Fibroblast of lung (primary cell): Measurements from ENCODE around the gene DNAJB4. TPM values are rescaled to one million over a fixed set of nuclear protein-coding genes. Genes with fewer than 3 reads are reported as not detected.

Experiments used
- DNase-seq, 2 donors: peaks; one replicate each; pipeline versions ENCODE4 v3.0.0 to v3.0.0-alpha.2; 2010; ENCODE audit warnings: low read depth in 2 of 2
- H2AFZ ChIP-seq: 2 replicates; pipeline ENCODE4 v1.5.1; 2012; ENCODE audit warnings: low read length, control low read depth, inconsistent platforms
- H3K27ac ChIP-seq: 2 replicates; pipeline ENCODE4 v1.5.1; 2011; ENCODE audit warnings: low read length, control low read depth; ENCODE audit not compliant: insufficient read depth
- H3K27me3 ChIP-seq: 2 replicates; pipeline ENCODE4 v1.5.1; 2011; ENCODE audit warnings: mild to moderate bottlenecking, low read length; ENCODE audit not compliant: control insufficient read depth, insufficient read depth
- H3K36me3 ChIP-seq: 2 replicates; pipeline ENCODE4 v1.5.1; 2011; ENCODE audit warnings: low read length; ENCODE audit not compliant: control insufficient read depth, insufficient read depth
- H3K4me1 ChIP-seq: 2 replicates; pipeline ENCODE4 v1.5.1; 2011; ENCODE audit warnings: low read length; ENCODE audit not compliant: control insufficient read depth, insufficient read depth; ENCODE audit errors: extremely low read depth
- H3K4me2 ChIP-seq: 2 replicates; pipeline ENCODE4 v1.5.1; 2011; ENCODE audit warnings: low read length, control low read depth; ENCODE audit not compliant: insufficient read depth; ENCODE audit errors: extremely low read depth
- H3K4me3 ChIP-seq, 4 experiments: fragments of 200-600 bp in 1 of 4; sonication (generic) in 1 of 4; replicated peaks in 1 of 4; 2 replicates each; pipeline ENCODE4 v1.5.1; 2011 to 2016; ENCODE audit warnings: low read length in 4 of 4, low read depth in 3 of 4, mild to moderate bottlenecking in 3 of 4, control low read depth in 2 of 4, inconsistent platforms in 1 of 4, mixed read lengths in 1 of 4; ENCODE audit not compliant: insufficient read depth in 1 of 4; ENCODE audit errors: control extremely low read depth in 1 of 4
- H3K79me2 ChIP-seq: 2 replicates; pipeline ENCODE4 v1.5.1; 2012; ENCODE audit warnings: mild to moderate bottlenecking, low read length, inconsistent platforms; ENCODE audit not compliant: control insufficient read depth, insufficient read depth
- H3K9ac ChIP-seq: 2 replicates; pipeline ENCODE4 v1.5.1; 2011; ENCODE audit warnings: mild to moderate bottlenecking, low read length, control low read depth; ENCODE audit not compliant: insufficient read depth
- H3K9me3 ChIP-seq: 2 replicates; pipeline ENCODE4 v1.5.1; 2012; ENCODE audit warnings: low read depth, low read length; ENCODE audit not compliant: control insufficient read depth, insufficient read depth
- H4K20me1 ChIP-seq: 2 replicates; pipeline ENCODE4 v1.5.1; 2011; ENCODE audit warnings: low read length; ENCODE audit not compliant: control insufficient read depth, insufficient read depth; ENCODE audit errors: extremely low read depth
- EZH2 ChIP-seq: IDR thresholded peaks from 2 replicates; pipeline ENCODE4 v1.5.1; 2012; ENCODE audit warnings: low read length, control low read depth, mild to moderate bottlenecking; ENCODE audit errors: missing control alignments
- polyA minus RNA-seq: library from RNA; depleted of rRNA, polyadenylated mRNA; stranded (reverse); fragments of >200 nt; gene quantifications from 2 replicates; pipeline ENCODE4 v1.2.3, GENCODE V29; 2011; ENCODE audit warnings: low replicate concordance
- polyA plus RNA-seq, 2 donors: library from polyadenylated mRNA; depleted of rRNA in 1 of 2; stranded (reverse) in 1 of 2; unstranded in 1 of 2; fragments of >200 nt; gene quantifications; 2 replicates each; pipeline ENCODE4 v1.2.1, GENCODE V29; 2011 to 2012; ENCODE audit warnings: missing spikeins in 1 of 2
- total RNA-seq: library from RNA; depleted of rRNA; stranded (reverse); fragments of >200 nt; gene quantifications from 2 replicates; pipeline ENCODE4 v1.2.1, GENCODE V29; 2014
- TF ChIP-seq, protein P1 (sequence below), 2 donors: IDR thresholded peaks in 1 of 2; conservative IDR thresholded peaks in 1 of 2; 1 replicate in 1 of 2; 2 replicates in 1 of 2; pipeline ENCODE4 v1.5.1; 2011 to 2012; ENCODE audit warnings: low read length in 2 of 2, control low read depth in 1 of 2, inconsistent platforms in 1 of 2, low read depth in 1 of 2, mild to moderate bottlenecking in 1 of 2

DNAJB4 gene
- 46.5 and 52.0 TPM in 2 replicates for total RNA-seq
- 45.7 and 78.7 TPM in 2 replicates for polyA plus RNA-seq
- 41.1 and 78.6 TPM in 2 replicates for polyA plus RNA-seq (2012)
- polyA minus RNA-seq = 1.2 and 5.8 TPM in 2 replicates

DNA sequence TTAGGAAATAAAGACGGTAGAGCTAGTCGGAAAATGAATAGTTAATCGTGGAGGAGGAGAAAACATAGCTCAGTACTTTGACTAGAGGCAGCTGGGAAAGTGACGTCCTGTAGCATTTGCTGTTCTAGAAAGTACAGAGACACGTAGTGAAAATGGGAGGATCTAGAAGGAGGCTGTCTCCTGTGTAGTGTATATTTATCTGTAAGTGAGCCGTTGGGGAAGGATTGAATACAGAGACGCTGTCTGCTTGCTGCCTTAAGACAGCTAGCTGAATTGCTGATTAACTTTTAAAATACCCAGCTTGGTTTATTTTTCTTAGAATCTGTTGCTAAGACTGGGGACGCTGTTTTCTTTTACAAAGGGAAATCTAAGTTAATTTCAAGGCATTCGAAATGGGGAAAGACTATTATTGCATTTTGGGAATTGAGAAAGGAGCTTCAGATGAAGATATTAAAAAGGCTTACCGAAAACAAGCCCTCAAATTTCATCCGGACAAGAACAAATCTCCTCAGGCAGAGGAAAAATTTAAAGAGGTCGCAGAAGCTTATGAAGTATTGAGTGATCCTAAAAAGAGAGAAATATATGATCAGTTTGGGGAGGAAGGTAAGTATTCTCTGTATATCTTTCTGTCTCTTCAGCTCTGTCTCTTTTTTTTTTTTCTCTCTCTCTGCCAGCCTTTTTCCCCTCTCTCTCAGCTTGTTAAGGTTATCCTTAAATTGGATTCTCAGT is at the start of gene DNAJB4:
Gene DNAJB4 (plus strand): TSS at position 221 of the 729 bp plus-strand sequence. CDS start 172 bp downstream, at position 393.
- Histone ChIP-seq H2AFZ (no peak within 1 kb of the TSS), H3K27ac (peak within 1 kb of the TSS; percentile 90), H4K20me1 (no peaks in the 10 kb centered on the region), H3K36me3 (no peaks in the 10 kb centered on the region), H3K27me3 (no peaks in the 10 kb centered on the region), H3K9me3 (no peaks in the 10 kb centered on the region), H3K9ac (peak within 1 kb of the TSS; percentile 66), H3K79me2 (peaks cover 49% of the 10 kb centered on the region), H3K4me1 (peaks cover 4% of the 10 kb centered on the region), H3K4me2 (peak within 1 kb of the TSS; percentile 59), H3K4me3 (peak within 1 kb of the TSS; percentile 52 to 99 (median 74))
- TF ChIP-seq, protein P1, sequence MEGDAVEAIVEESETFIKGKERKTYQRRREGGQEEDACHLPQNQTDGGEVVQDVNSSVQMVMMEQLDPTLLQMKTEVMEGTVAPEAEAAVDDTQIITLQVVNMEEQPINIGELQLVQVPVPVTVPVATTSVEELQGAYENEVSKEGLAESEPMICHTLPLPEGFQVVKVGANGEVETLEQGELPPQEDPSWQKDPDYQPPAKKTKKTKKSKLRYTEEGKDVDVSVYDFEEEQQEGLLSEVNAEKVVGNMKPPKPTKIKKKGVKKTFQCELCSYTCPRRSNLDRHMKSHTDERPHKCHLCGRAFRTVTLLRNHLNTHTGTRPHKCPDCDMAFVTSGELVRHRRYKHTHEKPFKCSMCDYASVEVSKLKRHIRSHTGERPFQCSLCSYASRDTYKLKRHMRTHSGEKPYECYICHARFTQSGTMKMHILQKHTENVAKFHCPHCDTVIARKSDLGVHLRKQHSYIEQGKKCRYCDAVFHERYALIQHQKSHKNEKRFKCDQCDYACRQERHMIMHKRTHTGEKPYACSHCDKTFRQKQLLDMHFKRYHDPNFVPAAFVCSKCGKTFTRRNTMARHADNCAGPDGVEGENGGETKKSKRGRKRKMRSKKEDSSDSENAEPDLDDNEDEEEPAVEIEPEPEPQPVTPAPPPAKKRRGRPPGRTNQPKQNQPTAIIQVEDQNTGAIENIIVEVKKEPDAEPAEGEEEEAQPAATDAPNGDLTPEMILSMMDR (conservative IDR thresholded peaks at IDR 0.05 in 1 of 2, IDR thresholded peaks at IDR 0.05 in 1 of 2; ENCODE audit: low read depth in 1 of 2, low read length in 2 of 2) = no peak
- no peak for TF ChIP-seq EZH2
- peak; percentile 98 to 99 for DNase-seq

DNA sequence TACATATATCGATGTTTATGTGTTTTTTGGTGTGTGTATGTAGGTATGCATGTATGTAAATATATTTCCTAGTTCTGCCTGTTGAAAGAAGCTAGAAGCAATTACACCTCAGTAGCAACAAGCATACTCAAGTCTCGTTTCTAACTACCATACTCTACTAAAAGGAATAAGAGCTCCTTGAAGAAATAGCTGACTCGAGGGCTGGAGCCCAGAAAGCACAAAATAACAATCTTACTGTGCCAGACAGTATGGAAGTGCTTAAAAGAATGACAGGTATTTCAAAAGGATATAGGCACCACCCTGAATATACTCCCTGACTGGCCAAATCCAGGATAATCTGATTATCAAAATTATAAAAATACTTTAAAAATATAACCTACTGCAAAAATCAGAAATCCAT is 49.0 kb upstream of the DNAJB4 start:
- Histone ChIP-seq H4K20me1 (no peaks in the 10 kb centered on the region), H3K9ac (no peak overlapping the region), H3K4me1 (no peaks in the 10 kb centered on the region), H3K4me2 (no peak overlapping the region), H3K27me3 (no peaks in the 10 kb centered on the region), H2AFZ (no peak overlapping the region), H3K36me3 (peaks cover 20% of the 10 kb centered on the region), H3K9me3 (no peaks in the 10 kb centered on the region), H3K4me3 (no peak overlapping the region), H3K79me2 (peaks cover 27% of the 10 kb centered on the region), H3K27ac (no peak overlapping the region)
- TF ChIP-seq, protein P1 (conservative IDR thresholded peaks at IDR 0.05 in 1 of 2, IDR thresholded peaks at IDR 0.05 in 1 of 2; ENCODE audit: low read depth in 1 of 2, low read length in 2 of 2) = no peak
- no peak for TF ChIP-seq EZH2
- no peak for DNase-seq

DNA sequence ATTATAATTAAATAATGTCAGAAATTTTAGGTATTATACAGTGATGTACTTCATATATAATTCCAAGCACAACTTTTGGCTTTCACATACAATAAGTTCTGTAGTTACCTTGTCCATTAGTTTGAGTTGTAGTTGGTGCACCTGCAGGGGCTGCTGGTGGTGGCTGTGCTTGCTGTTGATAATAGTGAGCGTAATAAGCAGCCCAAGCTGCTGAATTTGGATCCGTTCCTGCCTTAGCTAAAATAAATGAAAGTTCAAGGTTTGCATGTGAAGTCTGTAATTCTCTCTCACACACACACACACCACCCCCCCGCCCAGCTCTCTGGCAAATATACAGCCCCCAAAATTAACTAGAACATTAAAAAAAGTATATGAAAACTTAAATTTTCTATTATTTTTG is 48.3 kb upstream of the DNAJB4 start:
- Histone ChIP-seq H3K79me2 (peaks cover 29% of the 10 kb centered on the region), H4K20me1 (no peaks in the 10 kb centered on the region), H3K9me3 (no peaks in the 10 kb centered on the region), H2AFZ (no peak overlapping the region), H3K9ac (no peak overlapping the region), H3K4me1 (no peaks in the 10 kb centered on the region), H3K4me2 (no peak overlapping the region), H3K36me3 (peaks cover 24% of the 10 kb centered on the region), H3K27ac (no peak overlapping the region), H3K4me3 (no peak overlapping the region), H3K27me3 (no peaks in the 10 kb centered on the region)
- DNase-seq = no peak
- TF ChIP-seq, protein P1 (conservative IDR thresholded peaks at IDR 0.05 in 1 of 2, IDR thresholded peaks at IDR 0.05 in 1 of 2; ENCODE audit: low read depth in 1 of 2, low read length in 2 of 2) = no peak
- TF ChIP-seq EZH2 = no peak
